Tibial nerve (tissue), 3 donors: Measurements from ENCODE around the gene FBLN1.

ENCODE experiments used
- CTCF ChIP-seq, 5 experiments: fragments of 200-600 bp in 3 of 5; fragments of 450-650 bp in 2 of 5; sonication (generic) in 3 of 5; IDR thresholded peaks; one replicate each; pipeline ENCODE4 v1.5.1; 2016 to 2019; ENCODE audit warnings: antibody characterized with exemption in 5 of 5, mild to moderate bottlenecking in 3 of 5, moderate library complexity in 2 of 5
- POLR2A ChIP-seq, 2 donors: fragments of 450-650 bp; IDR thresholded peaks; one replicate each; pipeline ENCODE4 v1.6.1; 2017; ENCODE audit warnings: antibody characterized with exemption in 2 of 2, mild to moderate bottlenecking in 2 of 2, moderate library complexity in 2 of 2

GRCh38 chr22:45575173-45575572 lies 72.5 kb downstream of the FBLN1 start:
- TF ChIP-seq CTCF (IDR thresholded peaks at IDR 0.05) = no peak
- no peak for TF ChIP-seq POLR2A (IDR thresholded peaks at IDR 0.05)
